ENCODE measurements around the gene PLSCR1.
"Not testable (repeated sequence)": the region's sequence is repeated elsewhere in the genome, so short reads cannot be mapped to it uniquely, and the experiment has no call there.

PLSCR1 gene

GRCh38 chr3:146550070-146550615 is 5.7 kb upstream of the PLSCR1 start:
- no peak for DNase-seq (ENCODE audit: low read depth)

- no peak for DNase-seq (ENCODE audit: low read depth)
Observed at GRCh38 chr3:146547235-146547835, 2.9 kb upstream of the PLSCR1 start.

GRCh38 chr3:146546366-146546965 is 2.1 kb upstream of the PLSCR1 start:
- no peak for DNase-seq (ENCODE audit: low read depth)

- no peak for DNase-seq (ENCODE audit: low read depth)
Observed at GRCh38 chr3:146544929-146545528, 622 bp upstream of the PLSCR1 start.

GRCh38 chr3:146543461-146544001 is 876 bp downstream of the PLSCR1 start:
- no peak for DNase-seq (ENCODE audit: low read depth)

- no peak for DNase-seq (ENCODE audit: low read depth)
Observed at GRCh38 chr3:146542978-146543377, 1.4 kb downstream of the PLSCR1 start.

- no peak for DNase-seq (ENCODE audit: low read depth)
Observed at GRCh38 chr3:146542179-146542578, 2.2 kb downstream of the PLSCR1 start.

GRCh38 chr3:146540978-146541377 is 3.4 kb downstream of the PLSCR1 start:
- DNase-seq (ENCODE audit: low read depth) = no peak

GRCh38 chr3:146540236-146540635 is 4.2 kb downstream of the PLSCR1 start:
- no peak for DNase-seq (ENCODE audit: low read depth)

- DNase-seq (ENCODE audit: low read depth) = no peak
Observed at GRCh38 chr3:146539315-146539714, 5.1 kb downstream of the PLSCR1 start.

GRCh38 chr3:146537603-146538002 is 6.8 kb downstream of the PLSCR1 start:
- DNase-seq (ENCODE audit: low read depth) = no peak

GRCh38 chr3:146536681-146537080 is 7.7 kb downstream of the PLSCR1 start:
- DNase-seq (ENCODE audit: low read depth) = no peak

GRCh38 chr3:146532406-146532805 is 12.0 kb downstream of the PLSCR1 start:
- DNase-seq (ENCODE audit: low read depth) = no peak

GRCh38 chr3:146530609-146531008 is 13.8 kb downstream of the PLSCR1 start:
- no peak for DNase-seq (ENCODE audit: low read depth)

- DNase-seq (ENCODE audit: low read depth) = no peak
Observed at GRCh38 chr3:146529021-146529420, 15.4 kb downstream of the PLSCR1 start.

- no peak for DNase-seq (ENCODE audit: low read depth)
Observed at GRCh38 chr3:146524961-146525360, 19.4 kb downstream of the PLSCR1 start.

- DNase-seq (ENCODE audit: low read depth) = no peak
Observed at GRCh38 chr3:146523531-146523930, 20.9 kb downstream of the PLSCR1 start.

- not testable (repeated sequence) for DNase-seq (ENCODE audit: low read depth)
Observed at GRCh38 chr3:146522174-146523158, 21.9 kb downstream of the PLSCR1 start.

- no peak for DNase-seq (ENCODE audit: low read depth)
Observed at GRCh38 chr3:146521394-146521793, 23.0 kb downstream of the PLSCR1 start.

GRCh38 chr3:146519810-146520209 is 24.6 kb downstream of the PLSCR1 start:
- DNase-seq (ENCODE audit: low read depth) = no peak

- DNase-seq (ENCODE audit: low read depth) = no peak
Observed at GRCh38 chr3:146517684-146518435, 26.5 kb downstream of the PLSCR1 start.

All from activated T-cell treated with anti-CD3 and anti-CD28 coated beads for 1 hour (primary cell).